AG04450 (cell line): ENCODE results near the gene KBTBD7. TPM values are rescaled to one million over a fixed set of nuclear protein-coding genes. Genes with fewer than 3 reads are reported as not detected.

Source experiments
- CTCF ChIA-PET: fragments of 300-600, 350-600 bp; formaldehyde crosslinking; extraction: SDS; loops from one replicate; lab custom pipeline; 2022; ENCODE audit warnings: antibody characterized with exemption, inconsistent platforms; lab: Charles Lee
- POLR2A ChIA-PET: fragments of 350-600 bp; formaldehyde crosslinking; extraction: SDS; loops from one replicate; lab custom pipeline; 2021; ENCODE audit warnings: antibody characterized with exemption, inconsistent platforms; lab: Yijun Ruan, JAX
- DNase-seq: peaks from one replicate; pipeline ENCODE4 v3.0.0-alpha.2; 2011; ENCODE audit warnings: low read depth, low spot score
- H3K27ac ChIP-seq: one replicate; pipeline ENCODE4 v1.5.1; 2012; ENCODE audit warnings: low read depth, low read length, control low read depth
- H3K27me3 ChIP-seq: one replicate; pipeline ENCODE4 v1.6.0; 2012; ENCODE audit warnings: low read length; ENCODE audit not compliant: control insufficient read depth, insufficient read depth
- H3K4me3 ChIP-seq: 2 replicates; pipeline ENCODE4 v1.5.1; 2011; ENCODE audit warnings: mild to moderate bottlenecking, low read depth, low read length, control low read depth
- H3K9me3 ChIP-seq: 2 replicates; pipeline ENCODE4 v1.5.1; 2012; ENCODE audit warnings: low read length; ENCODE audit not compliant: control insufficient read depth, insufficient read depth
- CTCF ChIP-seq: IDR thresholded peaks from 2 replicates; pipeline ENCODE4 v1.5.1; 2011; ENCODE audit warnings: low read depth, low read length, control low read depth, inconsistent platforms
- polyA plus RNA-seq: library from polyadenylated mRNA; depleted of rRNA; stranded (reverse); fragments of >200 nt; gene quantifications from 2 replicates; pipeline ENCODE4 v1.2.3, GENCODE V29; 2011

KBTBD7 gene
- polyA plus RNA-seq, 1 experiment = 6.9 TPM

DNA sequence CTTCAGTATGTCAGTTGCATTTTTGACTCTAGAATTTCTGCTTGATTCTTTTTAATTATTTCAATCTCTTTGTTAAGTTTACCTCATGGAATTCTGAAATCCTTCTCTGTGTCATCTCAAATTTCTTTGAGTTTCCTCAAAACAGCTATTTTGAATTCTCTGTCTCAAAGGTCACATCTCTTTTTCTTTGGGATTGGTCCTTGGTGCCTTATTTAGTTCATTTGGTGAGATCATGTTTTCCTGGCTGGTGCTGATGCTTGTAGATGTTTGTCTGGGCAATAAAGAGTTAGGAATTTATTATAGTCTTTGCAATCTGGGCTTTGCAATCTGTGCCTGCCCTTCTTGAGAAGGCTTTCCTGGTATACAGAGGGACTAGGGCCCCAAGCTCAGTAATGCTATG, 18.5 kb upstream of the KBTBD7 start:
- DNase-seq = no peak
- no peak overlapping the region for H3K4me3 ChIP-seq
- H3K9me3 ChIP-seq = peaks cover 2% of the 10 kb centered on the region
- no peak for TF ChIP-seq CTCF
- no peak overlapping the region for H3K27ac ChIP-seq
- POLR2A ChIA-PET = no interaction called here
- CTCF ChIA-PET = no interaction called here
- no peaks in the 10 kb centered on the region for H3K27me3 ChIP-seq

- POLR2A ChIA-PET = no interaction called here
- Histone ChIP-seq H3K27me3 (no peaks in the 10 kb centered on the region), H3K4me3 (no peak overlapping the region), H3K9me3 (peaks cover 2% of the 10 kb centered on the region), H3K27ac (no peak overlapping the region)
- no peak for DNase-seq
- CTCF ChIA-PET = no interaction called here
- no peak for TF ChIP-seq CTCF
Measured at GRCh38 chr13:41211062-41211461, 16.7 kb upstream of the KBTBD7 start.

- Histone ChIP-seq H3K27ac (no peak overlapping the region), H3K9me3 (peaks cover 2% of the 10 kb centered on the region), H3K27me3 (no peaks in the 10 kb centered on the region), H3K4me3 (no peak overlapping the region)
- TF ChIP-seq CTCF = no peak
- ChIA-PET CTCF (no interaction called here), POLR2A (no interaction called here)
- DNase-seq = no peak
Measured at GRCh38 chr13:41206467-41206866, 12.1 kb upstream of the KBTBD7 start.

DNA sequence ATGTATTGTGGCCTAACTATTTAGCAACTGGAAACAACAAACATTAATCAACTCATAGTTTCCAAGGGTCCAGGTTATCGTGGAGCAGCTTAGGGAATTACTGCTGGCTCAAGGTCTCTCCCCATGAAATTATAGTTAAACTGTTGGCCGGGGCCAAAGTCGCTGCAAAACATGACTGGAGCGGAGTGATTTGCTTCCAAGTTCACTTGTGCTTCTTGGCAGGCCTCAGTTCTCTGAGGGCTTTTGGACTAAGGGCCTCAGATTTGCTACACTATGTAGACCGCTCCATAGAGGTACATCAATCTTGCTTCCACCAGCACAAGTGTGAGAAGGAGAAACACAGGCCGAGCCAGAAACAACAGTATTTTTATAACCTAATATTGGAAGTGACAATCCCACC, 9.4 kb upstream of the KBTBD7 start:
- H3K9me3 ChIP-seq = no peaks in the 10 kb centered on the region
- ChIA-PET POLR2A (no interaction called here), CTCF (no interaction called here)

GRCh38 chr13:41200126-41200525, 5.8 kb upstream of the KBTBD7 start:
- DNase-seq = no peak
- TF ChIP-seq CTCF = no peak

More for the DNA sequence above, 9.4 kb upstream of the KBTBD7 start:
- Histone ChIP-seq H3K27ac (no peak overlapping the region), H3K4me3 (no peak overlapping the region), H3K27me3 (no peaks in the 10 kb centered on the region)
- no peak for TF ChIP-seq CTCF
- no peak for DNase-seq

More at GRCh38 chr13:41200126-41200525, 5.8 kb upstream of the KBTBD7 start:
- H3K27ac ChIP-seq = no peak overlapping the region
- no peaks in the 10 kb centered on the region for H3K27me3 ChIP-seq
- CTCF ChIA-PET = no interaction called here
- H3K4me3 ChIP-seq = no peak overlapping the region
- POLR2A ChIA-PET = no interaction called here
- H3K9me3 ChIP-seq = no peaks in the 10 kb centered on the region
